Kasumi-1 (cell line): ENCODE measurements around the gene CDNF.
"Not testable (repeated sequence)": the region's sequence is repeated elsewhere in the genome, so short reads cannot be mapped to it uniquely, and the experiment has no call there.

ENCODE experiments used
- DNase-seq, 2 experiments: peaks; one replicate each; lab custom pipeline; 2025; lab: John Stamatoyannopoulos, UW

The CDNF gene

GRCh38 chr10:14838582-14839304 lies 906 bp upstream of the CDNF start:
- DNase-seq, result no peak

- DNase-seq, result no peak
Measured at GRCh38 chr10:14837003-14837756, 657 bp downstream of the CDNF start.

GRCh38 chr10:14836208-14836607 lies 1.6 kb downstream of the CDNF start:
- DNase-seq, result no peak

GRCh38 chr10:14833106-14833505 lies 4.7 kb downstream of the CDNF start:
- no peak for DNase-seq

GRCh38 chr10:14826076-14826829 lies 11.6 kb downstream of the CDNF start:
- peak; percentile 20 to 41 for DNase-seq

- no peak for DNase-seq
Measured at GRCh38 chr10:14823966-14824365, 13.9 kb downstream of the CDNF start.

- DNase-seq, result peak; percentile 91 to 95
Measured at GRCh38 chr10:14822879-14823755, 14.7 kb downstream of the CDNF start.

- no peak for DNase-seq
Measured at GRCh38 chr10:14821635-14822375, 16.0 kb downstream of the CDNF start.

GRCh38 chr10:14820775-14821154 lies 17.1 kb downstream of the CDNF start:
- peak; percentile 49 to 70 for DNase-seq

GRCh38 chr10:14820010-14820774 lies 17.6 kb downstream of the CDNF start:
- DNase-seq, result no peak

GRCh38 chr10:14816717-14817116 lies 21.1 kb downstream of the CDNF start:
- not testable (repeated sequence) for DNase-seq

GRCh38 chr10:14815681-14816080 lies 22.2 kb downstream of the CDNF start:
- DNase-seq, result no peak

- DNase-seq, result no peak
Measured at GRCh38 chr10:14812271-14812670, 25.6 kb downstream of the CDNF start.

GRCh38 chr10:14810969-14811953 lies 26.6 kb downstream of the CDNF start:
- no peak for DNase-seq

- no peak for DNase-seq
Measured at GRCh38 chr10:14806318-14806717, 31.5 kb downstream of the CDNF start.

- no peak for DNase-seq
Measured at GRCh38 chr10:14803827-14804226, 34.0 kb downstream of the CDNF start.

- DNase-seq, result no peak
Measured at GRCh38 chr10:14801723-14802122, 36.1 kb downstream of the CDNF start.

GRCh38 chr10:14800397-14800796 lies 37.4 kb downstream of the CDNF start:
- DNase-seq, result no peak

- DNase-seq, result no peak
Measured at GRCh38 chr10:14798636-14799035, 39.2 kb downstream of the CDNF start.
